ENCODE results near the gene HM13.

DNA sequence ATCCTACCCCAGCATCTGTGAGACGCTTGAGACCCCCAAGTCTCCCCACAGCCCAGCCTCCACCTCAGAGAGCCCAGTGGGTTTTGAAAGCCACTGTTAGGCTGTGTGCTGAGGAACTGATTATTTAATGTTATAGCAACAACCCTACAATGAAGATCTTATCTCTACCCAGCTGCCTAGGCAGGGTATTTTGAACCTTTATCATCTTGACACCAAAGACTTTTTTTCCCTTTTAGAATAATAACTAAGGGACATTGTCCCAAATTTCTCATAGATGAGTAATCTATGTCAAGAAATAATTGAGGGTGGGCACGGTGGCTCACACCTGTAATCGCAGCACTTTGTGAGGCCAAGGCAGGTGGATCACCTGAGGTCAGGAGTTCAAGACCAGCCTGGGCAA lies 26.2 kb downstream of the HM13 start:
- TF ChIP-seq, protein P1, sequence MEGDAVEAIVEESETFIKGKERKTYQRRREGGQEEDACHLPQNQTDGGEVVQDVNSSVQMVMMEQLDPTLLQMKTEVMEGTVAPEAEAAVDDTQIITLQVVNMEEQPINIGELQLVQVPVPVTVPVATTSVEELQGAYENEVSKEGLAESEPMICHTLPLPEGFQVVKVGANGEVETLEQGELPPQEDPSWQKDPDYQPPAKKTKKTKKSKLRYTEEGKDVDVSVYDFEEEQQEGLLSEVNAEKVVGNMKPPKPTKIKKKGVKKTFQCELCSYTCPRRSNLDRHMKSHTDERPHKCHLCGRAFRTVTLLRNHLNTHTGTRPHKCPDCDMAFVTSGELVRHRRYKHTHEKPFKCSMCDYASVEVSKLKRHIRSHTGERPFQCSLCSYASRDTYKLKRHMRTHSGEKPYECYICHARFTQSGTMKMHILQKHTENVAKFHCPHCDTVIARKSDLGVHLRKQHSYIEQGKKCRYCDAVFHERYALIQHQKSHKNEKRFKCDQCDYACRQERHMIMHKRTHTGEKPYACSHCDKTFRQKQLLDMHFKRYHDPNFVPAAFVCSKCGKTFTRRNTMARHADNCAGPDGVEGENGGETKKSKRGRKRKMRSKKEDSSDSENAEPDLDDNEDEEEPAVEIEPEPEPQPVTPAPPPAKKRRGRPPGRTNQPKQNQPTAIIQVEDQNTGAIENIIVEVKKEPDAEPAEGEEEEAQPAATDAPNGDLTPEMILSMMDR (IDR thresholded peaks at IDR 0.05): no peak
- TF ChIP-seq EP300 (IDR thresholded peaks at IDR 0.05): no peak

All from stomach (tissue), 4 donors.